HG02763 (cell line): ENCODE results near the gene ZNF354C.

ENCODE experiments used
- ATAC-seq: cut with Tn5 transposase; IDR thresholded peaks from one replicate; pipeline ENCODE4 v1.9.1; 2021; ENCODE audit warnings: mild to moderate bottlenecking, moderate library complexity; ENCODE audit not compliant: unreplicated experiment

The ZNF354C gene

GRCh38 chr5:179113945-179114641 is 53.9 kb downstream of the ZNF354C start:
- no peak for ATAC-seq

- no peak for ATAC-seq
Measured at GRCh38 chr5:179114756-179115155, 54.6 kb downstream of the ZNF354C start.

GRCh38 chr5:179115307-179115706 is 55.1 kb downstream of the ZNF354C start:
- ATAC-seq, result no peak

GRCh38 chr5:179115845-179116524 is 55.8 kb downstream of the ZNF354C start:
- ATAC-seq, result no peak

GRCh38 chr5:179118338-179118737 is 58.2 kb downstream of the ZNF354C start:
- no peak for ATAC-seq

- ATAC-seq, result no peak
Measured at GRCh38 chr5:179118756-179119414, 58.7 kb downstream of the ZNF354C start.

- ATAC-seq, result no peak
Measured at GRCh38 chr5:179119415-179120170, 59.4 kb downstream of the ZNF354C start.

- no peak for ATAC-seq
Measured at GRCh38 chr5:179120421-179120861, 60.3 kb downstream of the ZNF354C start.

- no peak for ATAC-seq
Measured at GRCh38 chr5:179120951-179121666, 60.9 kb downstream of the ZNF354C start.

GRCh38 chr5:179121667-179122111 is 61.5 kb downstream of the ZNF354C start:
- no peak for ATAC-seq

GRCh38 chr5:179122411-179123108 is 62.4 kb downstream of the ZNF354C start:
- ATAC-seq, result no peak

- no peak for ATAC-seq
Measured at GRCh38 chr5:179123109-179123426, 62.9 kb downstream of the ZNF354C start.

- ATAC-seq, result no peak
Measured at GRCh38 chr5:179123491-179124272, 63.5 kb downstream of the ZNF354C start.

- ATAC-seq, result no peak
Measured at GRCh38 chr5:179124273-179124852, 64.2 kb downstream of the ZNF354C start.

- no peak for ATAC-seq
Measured at GRCh38 chr5:179124853-179125788, 64.9 kb downstream of the ZNF354C start.

- ATAC-seq, result no peak
Measured at GRCh38 chr5:179125789-179126505, 65.8 kb downstream of the ZNF354C start.

- no peak for ATAC-seq
Measured at GRCh38 chr5:179126506-179126991, 66.4 kb downstream of the ZNF354C start.
